ENCODE results near the gene CFAP221. TPM values are rescaled to one million over a fixed set of nuclear protein-coding genes. Genes with fewer than 3 reads are reported as not detected.
A peak's percentile ranks its signal among the peaks of the same experiment; 100 is the strongest.

The CFAP221 gene
- total RNA-seq (2022) (not detected in 2 replicates), Bru-seq, nascent RNA (percentile 10 among the genes with signal in this experiment), BruChase-seq, experiment 1, labeled RNA remaining after a 6-hour chase (percentile 2 among the genes with signal in this experiment), BruChase-seq, experiment 2, labeled RNA remaining after a 2-hour chase (percentile 10 among the genes with signal in this experiment)
- long read RNA-seq, result 0 reads

GRCh38 chr2:119544075-119544938 lies at the start of gene CFAP221:
Gene CFAP221 (plus strand): TSS chr2:119544449. CDS start chr2:119546132, 1,683 bp downstream.
- DNase-seq (ENCODE audit: unreplicated experiment), result peak; percentile 55
- Mint-ChIP-seq H3K4me1 (ENCODE audit: insufficient read depth, unreplicated experiment) (no peaks in the 10 kb centered on the region), H3K9me3 (ENCODE audit: unreplicated experiment) (no peaks in the 10 kb centered on the region), H3K27me3 (ENCODE audit: insufficient read depth, unreplicated experiment) (peaks cover 8% of the 10 kb centered on the region), H3K36me3 (ENCODE audit: insufficient read depth, unreplicated experiment) (no peaks in the 10 kb centered on the region), H3K27ac (ENCODE audit: low read depth, unreplicated experiment) (no peak within 1 kb of the TSS), H3K4me3 (ENCODE audit: unreplicated experiment) (peak within 1 kb of the TSS; percentile 64)
- no peak for TF ChIP-seq CTCF (IDR thresholded peaks at IDR 0.05; ENCODE audit: unreplicated experiment)
- ChIA-PET CTCF (no interaction called here), POLR2A (no interaction called here)
- BruUV-seq (replicated peaks), result no TSS peak
- intact Hi-C loops (cut with micrococcal nuclease), result no loop called here

GRCh38 chr2:119495948-119496347 lies 48.3 kb upstream of the CFAP221 start:
- no peak overlapping the region for H3K27ac Mint-ChIP-seq (ENCODE audit: low read depth, unreplicated experiment)
- POLR2A ChIA-PET, result interaction anchor here (0.7 kb wide), 1 partner anchor 255 kb away, joined by 3 read pairs; no protein-coding TSS in a partner anchor
- H3K4me1 Mint-ChIP-seq (ENCODE audit: insufficient read depth, unreplicated experiment), result peaks cover 16% of the 10 kb centered on the region
- no peak for DNase-seq (ENCODE audit: unreplicated experiment)
- H3K27me3 Mint-ChIP-seq (ENCODE audit: insufficient read depth, unreplicated experiment), result peaks cover 16% of the 10 kb centered on the region
- H3K9me3 Mint-ChIP-seq (ENCODE audit: unreplicated experiment), result peaks cover 20% of the 10 kb centered on the region
- intact Hi-C loops (cut with micrococcal nuclease), result loop anchor here (10.0 kb wide), 1 partner anchor 149 kb away; no protein-coding TSS in a partner anchor
- no TSS peak for BruUV-seq (replicated peaks)
- no peak for TF ChIP-seq CTCF (IDR thresholded peaks at IDR 0.05; ENCODE audit: unreplicated experiment)
- CTCF ChIA-PET, result interaction anchor here (0.5 to 4.5 kb wide), 2 partner anchors 20 to 281 kb away, joined by 4 to 26 read pairs; no protein-coding TSS in a partner anchor
- H3K36me3 Mint-ChIP-seq (ENCODE audit: insufficient read depth, unreplicated experiment), result no peaks in the 10 kb centered on the region
- H3K4me3 Mint-ChIP-seq (ENCODE audit: unreplicated experiment), result no peak overlapping the region

GRCh38 chr2:119496682-119497081 lies 47.6 kb upstream of the CFAP221 start:
- no peak for TF ChIP-seq CTCF (IDR thresholded peaks at IDR 0.05; ENCODE audit: unreplicated experiment)
- ChIA-PET POLR2A (no interaction called here), CTCF (interaction anchor here (0.8 to 4.5 kb wide), 2 partner anchors 21 to 164 kb away, joined by 3 to 26 read pairs; no protein-coding TSS in a partner anchor)
- peaks cover 28% of the 10 kb centered on the region for H3K9me3 Mint-ChIP-seq (ENCODE audit: unreplicated experiment)
- intact Hi-C loops (cut with micrococcal nuclease), result loop anchor here (10.0 kb wide), 1 partner anchor 148 kb away; no protein-coding TSS in a partner anchor
- H3K4me1 Mint-ChIP-seq (ENCODE audit: insufficient read depth, unreplicated experiment), result peaks cover 11% of the 10 kb centered on the region
- DNase-seq (ENCODE audit: unreplicated experiment), result no peak
- H3K36me3 Mint-ChIP-seq (ENCODE audit: insufficient read depth, unreplicated experiment), result no peaks in the 10 kb centered on the region
- no TSS peak for BruUV-seq (replicated peaks)
- H3K27ac Mint-ChIP-seq (ENCODE audit: low read depth, unreplicated experiment), result no peak overlapping the region
- H3K27me3 Mint-ChIP-seq (ENCODE audit: insufficient read depth, unreplicated experiment), result peaks cover 16% of the 10 kb centered on the region
- no peak overlapping the region for H3K4me3 Mint-ChIP-seq (ENCODE audit: unreplicated experiment)

GRCh38 chr2:119508756-119509155 lies 35.5 kb upstream of the CFAP221 start:
- POLR2A ChIA-PET, result no interaction called here
- no peaks in the 10 kb centered on the region for H3K4me1 Mint-ChIP-seq (ENCODE audit: insufficient read depth, unreplicated experiment)
- CTCF ChIA-PET, result interaction anchor here (0.5 to 0.6 kb wide), 3 partner anchors 9 to 1178 kb away, joined by 3 to 4 read pairs (median 3); no protein-coding TSS in a partner anchor
- intact Hi-C loops (cut with micrococcal nuclease), result no loop called here
- H3K36me3 Mint-ChIP-seq (ENCODE audit: insufficient read depth, unreplicated experiment), result peaks cover 5% of the 10 kb centered on the region
- DNase-seq (ENCODE audit: unreplicated experiment), result no peak
- BruUV-seq (replicated peaks), result no TSS peak
- no peak for TF ChIP-seq CTCF (IDR thresholded peaks at IDR 0.05; ENCODE audit: unreplicated experiment)
- no peak overlapping the region for H3K27ac Mint-ChIP-seq (ENCODE audit: low read depth, unreplicated experiment)
- peaks cover under 1% of the 10 kb centered on the region for H3K9me3 Mint-ChIP-seq (ENCODE audit: unreplicated experiment)
- H3K27me3 Mint-ChIP-seq (ENCODE audit: insufficient read depth, unreplicated experiment), result peaks cover 18% of the 10 kb centered on the region
- no peak overlapping the region for H3K4me3 Mint-ChIP-seq (ENCODE audit: unreplicated experiment)
